H1 (cell line): ENCODE results near the gene TWIST1.

ENCODE experiments used
- CHD2 ChIP-seq: IDR thresholded peaks from 2 replicates; pipeline ENCODE4 v1.6.1; 2012; ENCODE audit warnings: low read length, improper control_type of control experiment
- CTCF ChIP-seq, 3 experiments: IDR thresholded peaks; 1 replicate in 2 of 3; 2 replicates in 1 of 3; pipeline versions ENCODE4 v1.5.1 to v1.6.1; 2011; ENCODE audit warnings: low read length in 3 of 3, mild to moderate bottlenecking in 3 of 3, inconsistent platforms in 2 of 3, low read depth in 1 of 3, moderate library complexity in 1 of 3; ENCODE audit not compliant: insufficient read depth in 1 of 3; ENCODE audit errors: control extremely low read depth in 1 of 3
- HDAC2 ChIP-seq, 2 experiments: fragments of 300-600 bp in 1 of 2; sonication (generic) in 1 of 2; IDR thresholded peaks; 2 replicates each; pipeline ENCODE4 v1.6.1; 2011 to 2012; ENCODE audit warnings: low read depth in 2 of 2, low read length in 2 of 2, mild to moderate bottlenecking in 2 of 2, moderate library complexity in 2 of 2, borderline replicate concordance in 1 of 2, inconsistent platforms in 1 of 2
- POLR2A ChIP-seq, 2 experiments: IDR thresholded peaks; 1 replicate in 1 of 2; 2 replicates in 1 of 2; pipeline ENCODE4 v1.6.1; 2011; ENCODE audit warnings: low read depth in 2 of 2, low read length in 2 of 2, mild to moderate bottlenecking in 2 of 2; ENCODE audit errors: control extremely low read depth in 1 of 2
- TEAD4 ChIP-seq: IDR thresholded peaks from 2 replicates; pipeline ENCODE4 v1.6.1; 2012; ENCODE audit warnings: low read depth, low read length, inconsistent platforms, mixed read lengths
- YY1 ChIP-seq: IDR thresholded peaks from 2 replicates; pipeline ENCODE4 v1.6.1; 2011; ENCODE audit warnings: low read depth, mild to moderate bottlenecking, low read length

- TF ChIP-seq HDAC2 (IDR thresholded peaks at IDR 0.05; ENCODE audit: borderline replicate concordance in 1 of 2, low read depth in 2 of 2, low read length in 2 of 2) (no peak), POLR2A (IDR thresholded peaks at IDR 0.05; ENCODE audit: control extremely low read depth in 1 of 2, low read depth in 2 of 2, low read length in 2 of 2) (no peak), YY1 (no peak), TEAD4 (no peak), CTCF (IDR thresholded peaks at IDR 0.05; ENCODE audit: control extremely low read depth in 1 of 3, insufficient read depth in 1 of 3, low read depth in 1 of 3, low read length in 3 of 3) (no peak), CHD2 (no peak)
These were observed 2.9 kb downstream of the TWIST1 start for GRCh38 chr7:19114551-19114855.
